ENCODE results near the gene OR1L8. TPM values are rescaled to one million over a fixed set of nuclear protein-coding genes. Genes with fewer than 3 reads are reported as not detected.

Gene OR1L8
- not detected in 2 replicates for total RNA-seq

GRCh38 chr9:122583284-122583683 is at the start of gene OR1L8:
Gene OR1L8, minus strand, starts transcription at chr9:122583384. Its CDS starts 14,907 bp downstream, at chr9:122568477.

GRCh38 chr9:122614362-122614761 is 31.2 kb upstream of the OR1L8 start, which contains the start of gene OR1Q1:
Gene OR1Q1, plus strand, starts transcription at chr9:122614738. Its CDS starts 0 bp downstream, at chr9:122614738.

GRCh38 chr9:122552812-122553211 is 30.4 kb downstream of the OR1L8 start, which contains the start of gene OR1N2:
Gene OR1N2, plus strand, starts transcription at chr9:122553112. Its CDS starts 100 bp downstream, at chr9:122553212.

GRCh38 chr9:122527193-122527592 is 56.0 kb downstream of the OR1L8 start, which contains the start of gene OR1N1:
Gene OR1N1, minus strand, starts transcription at chr9:122527293. Its CDS starts 0 bp downstream, at chr9:122527293.

GRCh38 chr9:122518841-122519240 is 64.3 kb downstream of the OR1L8 start, which contains the start of gene OR1J4:
Gene OR1J4, plus strand, starts transcription at chr9:122519141. Its CDS starts 0 bp downstream, at chr9:122519141.

Other genes with a start within 250 kb of the OR1L8 start
- 93.5 and 257 TPM in 2 replicates for gene PTGS1, start 212.4 kb downstream of the OR1L8 start, total RNA-seq
- gene OR1J1, start 105.5 kb downstream of the OR1L8 start, total RNA-seq, result not detected in 2 replicates
- gene OR1J2, start 72.6 kb downstream of the OR1L8 start, total RNA-seq, result 0.50 TPM in 1 of 2 replicates, not detected in the other
- gene OR1J4, start 64.2 kb downstream of the OR1L8 start, total RNA-seq, result 0.13 TPM in 1 of 2 replicates, not detected in the other
- gene OR1N1, start 56.1 kb downstream of the OR1L8 start, total RNA-seq, result not detected in 2 replicates
- gene OR1N2, start 30.3 kb downstream of the OR1L8 start, total RNA-seq, result 0.30 TPM in 1 of 2 replicates, not detected in the other
- 0.59 TPM in 1 of 2 replicates, not detected in the other for gene OR1Q1, start 31.4 kb upstream of the OR1L8 start, total RNA-seq
- gene OR1B1, start 74.2 kb upstream of the OR1L8 start, total RNA-seq, result not detected in 2 replicates
- gene OR1L1, start 78.3 kb upstream of the OR1L8 start, total RNA-seq, result not detected in 2 replicates
- gene OR1L3, start 91.7 kb upstream of the OR1L8 start, total RNA-seq, result not detected in 2 replicates
- gene OR1L4, start 140.6 kb upstream of the OR1L8 start, total RNA-seq, result not detected in 2 replicates
- not detected in 2 replicates for gene OR1L6, start 158.9 kb upstream of the OR1L8 start, total RNA-seq
- gene OR5C1, start 205.5 kb upstream of the OR1L8 start, total RNA-seq, result not detected in 2 replicates
- gene OR1K1, start 216.7 kb upstream of the OR1L8 start, total RNA-seq, result not detected in 2 replicates
- gene PDCL, start 245.2 kb upstream of the OR1L8 start, total RNA-seq, result 21.8 and 31.0 TPM in 2 replicates